Measurements from ENCODE around the gene ARHGAP12. TPM values are rescaled to one million over a fixed set of nuclear protein-coding genes. Genes with fewer than 3 reads are reported as not detected.

The ARHGAP12 gene
- total RNA-seq, 3 donors from 2014 or later, result 40.0 to 102 (median 60.0) TPM

DNA sequence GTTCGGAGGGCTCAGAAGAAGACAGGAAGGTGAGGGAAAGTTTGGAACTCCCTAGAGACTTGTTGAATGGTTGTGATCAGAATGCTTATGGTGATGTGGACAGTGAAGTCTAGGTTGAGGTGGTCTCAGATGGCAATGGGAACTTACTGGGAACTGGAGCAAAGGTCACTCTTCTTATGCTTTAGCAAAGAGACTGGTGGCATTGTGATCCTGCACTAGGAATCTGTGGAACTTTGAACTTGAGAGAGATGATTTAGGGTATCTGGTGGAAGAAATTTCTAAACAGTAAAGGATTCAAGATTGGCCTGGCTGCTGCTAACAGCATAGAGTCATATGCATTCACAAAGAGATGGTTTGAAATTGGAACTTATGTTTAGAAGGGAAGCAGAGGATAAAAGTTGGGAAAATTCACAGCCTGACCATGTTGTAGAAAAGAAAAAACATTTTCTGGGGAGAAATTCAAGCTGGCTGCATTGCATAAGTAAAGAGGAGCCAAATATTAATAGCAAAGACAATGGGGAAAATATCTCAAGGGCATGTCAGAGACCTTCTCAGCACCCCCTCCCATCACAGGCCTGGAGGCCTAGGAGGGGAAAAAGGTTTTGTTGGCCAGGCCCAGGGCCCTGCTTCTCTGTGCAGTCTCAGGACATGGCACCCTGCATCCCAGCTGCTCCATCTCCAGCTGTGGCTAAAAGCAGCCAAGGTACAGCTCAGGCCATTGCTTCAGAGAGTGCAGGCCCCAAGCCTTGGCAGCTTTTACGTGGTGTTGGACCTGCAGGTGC lies 26.0 kb upstream of the ARHGAP12 start:
- TF ChIP-seq POLR2AphosphoS5 (IDR thresholded peaks at IDR 0.05), result no peak
- TF ChIP-seq, protein P1, sequence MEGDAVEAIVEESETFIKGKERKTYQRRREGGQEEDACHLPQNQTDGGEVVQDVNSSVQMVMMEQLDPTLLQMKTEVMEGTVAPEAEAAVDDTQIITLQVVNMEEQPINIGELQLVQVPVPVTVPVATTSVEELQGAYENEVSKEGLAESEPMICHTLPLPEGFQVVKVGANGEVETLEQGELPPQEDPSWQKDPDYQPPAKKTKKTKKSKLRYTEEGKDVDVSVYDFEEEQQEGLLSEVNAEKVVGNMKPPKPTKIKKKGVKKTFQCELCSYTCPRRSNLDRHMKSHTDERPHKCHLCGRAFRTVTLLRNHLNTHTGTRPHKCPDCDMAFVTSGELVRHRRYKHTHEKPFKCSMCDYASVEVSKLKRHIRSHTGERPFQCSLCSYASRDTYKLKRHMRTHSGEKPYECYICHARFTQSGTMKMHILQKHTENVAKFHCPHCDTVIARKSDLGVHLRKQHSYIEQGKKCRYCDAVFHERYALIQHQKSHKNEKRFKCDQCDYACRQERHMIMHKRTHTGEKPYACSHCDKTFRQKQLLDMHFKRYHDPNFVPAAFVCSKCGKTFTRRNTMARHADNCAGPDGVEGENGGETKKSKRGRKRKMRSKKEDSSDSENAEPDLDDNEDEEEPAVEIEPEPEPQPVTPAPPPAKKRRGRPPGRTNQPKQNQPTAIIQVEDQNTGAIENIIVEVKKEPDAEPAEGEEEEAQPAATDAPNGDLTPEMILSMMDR (IDR thresholded peaks at IDR 0.05), result no peak
- no peak for TF ChIP-seq POLR2A (IDR thresholded peaks at IDR 0.05)
- intact Hi-C loops (cut with DNase I; ENCODE audit: low total_unique reads), result loop anchor here (5.0 kb wide), 1 partner anchor 317 kb away; no protein-coding TSS in a partner anchor
- H3K4me1 ChIP-seq, result no peaks in the 10 kb centered on the region
- H3K4me3 ChIP-seq, result no peak overlapping the region
- no peak for DNase-seq (ENCODE audit: low spot score in 2 of 2)
- H3K27me3 ChIP-seq, result no peaks in the 10 kb centered on the region
- H3K36me3 ChIP-seq, result no peaks in the 10 kb centered on the region
- H3K27ac ChIP-seq, result no peak overlapping the region
- no peaks in the 10 kb centered on the region for H3K9me3 ChIP-seq

DNA sequence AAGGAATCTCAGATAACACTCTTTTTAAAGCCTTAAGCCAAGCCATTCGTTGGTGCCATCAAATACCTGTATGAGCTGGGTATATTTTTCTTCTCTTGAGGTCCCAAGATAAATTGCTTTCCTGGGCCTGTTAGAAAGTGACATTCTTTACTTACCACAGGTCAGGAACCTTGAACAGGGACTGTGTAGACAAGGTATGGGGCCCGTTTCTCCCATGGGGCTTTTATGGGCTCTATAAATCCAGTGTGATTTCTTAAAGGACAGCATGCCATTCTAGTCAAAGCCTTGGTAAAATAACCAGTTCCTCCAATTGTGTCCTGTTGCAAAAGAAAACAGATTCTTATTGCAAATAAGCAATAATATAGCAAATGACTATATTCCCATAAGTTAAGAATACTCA lies 24.8 kb upstream of the ARHGAP12 start:
- Histone ChIP-seq H3K27me3 (no peaks in the 10 kb centered on the region), H3K27ac (no peak overlapping the region), H3K4me3 (no peak overlapping the region), H3K9me3 (no peaks in the 10 kb centered on the region), H3K4me1 (no peaks in the 10 kb centered on the region), H3K36me3 (no peaks in the 10 kb centered on the region)
- intact Hi-C loops (cut with DNase I; ENCODE audit: low total_unique reads), result loop anchor here (5.0 kb wide), 1 partner anchor 316 kb away; no protein-coding TSS in a partner anchor
- no peak for DNase-seq (ENCODE audit: low spot score in 2 of 2)
- TF ChIP-seq POLR2AphosphoS5 (IDR thresholded peaks at IDR 0.05) (no peak), POLR2A (IDR thresholded peaks at IDR 0.05) (no peak)
- TF ChIP-seq, protein P1 (IDR thresholded peaks at IDR 0.05), result no peak

DNA sequence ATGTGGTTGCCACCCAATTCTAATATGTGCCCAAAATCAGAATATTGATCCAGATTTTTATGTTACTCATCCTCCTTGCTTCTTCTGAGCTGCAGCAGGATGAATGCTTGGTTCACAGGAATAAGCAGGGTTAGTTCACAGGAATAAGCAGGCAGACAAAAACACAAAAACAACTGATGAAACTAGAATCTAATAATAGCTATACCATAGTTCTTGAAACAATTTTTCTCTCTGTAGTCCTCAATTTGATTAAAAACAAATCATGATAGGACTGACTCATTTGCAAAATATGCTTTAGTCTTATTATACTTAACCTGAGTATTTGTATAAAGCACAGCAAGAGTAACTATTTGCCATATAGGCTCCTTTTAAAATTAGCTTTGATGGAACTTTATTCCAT lies 24.4 kb upstream of the ARHGAP12 start:
- intact Hi-C loops (cut with DNase I; ENCODE audit: low total_unique reads), result loop anchor here (5.0 kb wide), 1 partner anchor 316 kb away; no protein-coding TSS in a partner anchor
- Histone ChIP-seq H3K4me1 (no peaks in the 10 kb centered on the region), H3K27ac (no peak overlapping the region), H3K4me3 (no peak overlapping the region), H3K9me3 (no peaks in the 10 kb centered on the region), H3K27me3 (no peaks in the 10 kb centered on the region), H3K36me3 (no peaks in the 10 kb centered on the region)
- DNase-seq (ENCODE audit: low spot score in 2 of 2), result no peak
- TF ChIP-seq POLR2AphosphoS5 (IDR thresholded peaks at IDR 0.05) (no peak), POLR2A (IDR thresholded peaks at IDR 0.05) (no peak)
- TF ChIP-seq, protein P1 (IDR thresholded peaks at IDR 0.05), result no peak

DNA sequence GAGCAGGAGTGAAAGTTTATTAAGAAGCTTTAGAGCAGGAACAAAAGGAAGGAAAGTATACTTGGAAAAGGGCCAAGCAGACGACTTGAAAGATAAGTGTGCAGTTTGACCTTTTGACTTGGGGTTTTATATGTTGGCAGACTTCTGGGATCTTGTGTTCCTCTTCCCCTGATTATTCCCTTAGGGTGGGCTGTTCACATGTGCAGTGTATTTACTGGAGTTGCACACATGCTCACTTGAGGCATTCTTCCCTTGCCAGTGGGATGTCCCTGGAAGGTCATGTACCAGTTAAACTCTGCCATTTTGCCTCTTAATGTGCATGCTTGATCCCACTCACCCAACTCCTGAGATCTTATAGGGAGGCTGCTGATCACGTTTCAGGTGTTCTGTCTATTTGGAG lies 23.4 kb upstream of the ARHGAP12 start:
- H3K27me3 ChIP-seq, result no peaks in the 10 kb centered on the region
- intact Hi-C loops (cut with DNase I; ENCODE audit: low total_unique reads), result loop anchor here (5.0 kb wide), 1 partner anchor 315 kb away; no protein-coding TSS in a partner anchor
- no peaks in the 10 kb centered on the region for H3K36me3 ChIP-seq
- no peak overlapping the region for H3K4me3 ChIP-seq
- H3K27ac ChIP-seq, result no peak overlapping the region
- DNase-seq (ENCODE audit: low spot score in 2 of 2), result no peak
- TF ChIP-seq POLR2AphosphoS5 (IDR thresholded peaks at IDR 0.05), result no peak
- TF ChIP-seq POLR2A (IDR thresholded peaks at IDR 0.05), result no peak
- TF ChIP-seq, protein P1 (IDR thresholded peaks at IDR 0.05), result no peak
- H3K9me3 ChIP-seq, result no peaks in the 10 kb centered on the region
- H3K4me1 ChIP-seq, result no peaks in the 10 kb centered on the region

DNA sequence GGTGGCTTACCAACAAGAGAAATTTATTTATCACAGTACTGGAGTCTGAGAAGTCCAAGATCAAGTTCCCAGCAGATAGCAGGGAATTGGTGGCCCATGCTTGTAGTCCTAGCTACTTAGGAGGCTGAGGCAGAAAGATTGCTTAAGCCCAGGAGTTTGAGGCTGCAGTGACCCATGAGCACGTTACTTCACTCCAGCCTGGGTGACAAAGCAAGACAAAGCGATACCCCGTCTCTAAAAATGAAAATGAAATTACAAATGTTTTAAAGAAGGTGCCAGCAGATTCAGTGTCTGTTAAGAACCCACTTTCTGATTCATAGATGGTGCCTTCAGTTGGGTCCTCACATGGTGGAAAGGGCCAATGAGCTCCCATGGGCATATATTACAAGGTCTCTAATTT lies 20.6 kb upstream of the ARHGAP12 start:
- Histone ChIP-seq H3K4me3 (no peak overlapping the region), H3K4me1 (no peaks in the 10 kb centered on the region), H3K36me3 (no peaks in the 10 kb centered on the region), H3K9me3 (no peaks in the 10 kb centered on the region), H3K27me3 (no peaks in the 10 kb centered on the region), H3K27ac (no peak overlapping the region)
- DNase-seq (ENCODE audit: low spot score in 2 of 2), result no peak
- intact Hi-C loops (cut with DNase I; ENCODE audit: low total_unique reads), result loop anchor here (5.0 kb wide), 1 partner anchor 1067 kb away; no protein-coding TSS in a partner anchor
- TF ChIP-seq POLR2A (IDR thresholded peaks at IDR 0.05), result no peak
- TF ChIP-seq POLR2AphosphoS5 (IDR thresholded peaks at IDR 0.05), result no peak
- TF ChIP-seq, protein P1 (IDR thresholded peaks at IDR 0.05), result no peak
